ENCODE data around the gene GALNT10. TPM values are rescaled to one million over a fixed set of nuclear protein-coding genes. Genes with fewer than 3 reads are reported as not detected.

The GALNT10 gene
- total and polyA plus RNA-seq, 2 experiments from 2014 or later, result 3.2 to 12.9 TPM

- Histone ChIP-seq H3K79me2 (replicated peaks; ENCODE audit: insufficient read depth) (no peaks in the 10 kb centered on the region), H3K27ac (ENCODE audit: low read depth) (no peak overlapping the region), H3K36me3 (ENCODE audit: insufficient read depth) (no peaks in the 10 kb centered on the region), H3K9me2 (ENCODE audit: insufficient read depth) (no peaks in the 10 kb centered on the region), H4K20me1 (replicated peaks; ENCODE audit: insufficient read depth) (no peaks in the 10 kb centered on the region), H3K4me3 (no peak overlapping the region), H3K4me2 (no peak overlapping the region), H3K4me1 (ENCODE audit: insufficient read depth) (peaks cover 13% of the 10 kb centered on the region; the same call in 1 of the 2 replicates), H3K27me3 (ENCODE audit: insufficient read depth) (peaks cover 35% of the 10 kb centered on the region), H3F3A (replicated peaks; ENCODE audit: low read depth) (no peaks in the 10 kb centered on the region), H2AFZ (no peak overlapping the region)
- Mint-ChIP-seq H3K9me3 (no peaks in the 10 kb centered on the region), H3K4me3 (no peak overlapping the region), H3K27ac (no peak overlapping the region), H3K4me1 (peaks cover 14% of the 10 kb centered on the region), H3K27me3 (ENCODE audit: insufficient read depth, low read depth, poor library complexity) (peaks cover 21% of the 10 kb centered on the region), H3K36me3 (ENCODE audit: low read depth) (no peaks in the 10 kb centered on the region)
- TF ChIP-seq EZH2phosphoT487 (IDR thresholded peaks at IDR 0.05; ENCODE audit: unreplicated experiment) (no peak), CREB1 (CRISPR knock-in tag; IDR thresholded peaks at IDR 0.05; ENCODE audit: low read depth) (no peak), POLR2AphosphoS5 (IDR thresholded peaks at IDR 0.05; ENCODE audit: low read depth) (no peak), NANOG (IDR thresholded peaks at IDR 0.05; ENCODE audit: borderline replicate concordance) (no peak), CTCF (conservative IDR thresholded peaks at IDR 0.05; ENCODE audit: low read depth in 2 of 2) (no peak), EZH2 (IDR thresholded peaks at IDR 0.05; ENCODE audit: low read depth, unreplicated experiment) (no peak), ZNF114 (CRISPR knock-in tag; IDR thresholded peaks at IDR 0.05) (no peak), STAT1 (IDR thresholded peaks at IDR 0.05; ENCODE audit: unreplicated experiment) (no peak), ZNF331 (CRISPR knock-in tag; IDR thresholded peaks at IDR 0.05; ENCODE audit: low read depth) (no peak), JUNB (IDR thresholded peaks at IDR 0.05; ENCODE audit: unreplicated experiment) (no peak)
- TF ChIP-seq, protein P1, sequence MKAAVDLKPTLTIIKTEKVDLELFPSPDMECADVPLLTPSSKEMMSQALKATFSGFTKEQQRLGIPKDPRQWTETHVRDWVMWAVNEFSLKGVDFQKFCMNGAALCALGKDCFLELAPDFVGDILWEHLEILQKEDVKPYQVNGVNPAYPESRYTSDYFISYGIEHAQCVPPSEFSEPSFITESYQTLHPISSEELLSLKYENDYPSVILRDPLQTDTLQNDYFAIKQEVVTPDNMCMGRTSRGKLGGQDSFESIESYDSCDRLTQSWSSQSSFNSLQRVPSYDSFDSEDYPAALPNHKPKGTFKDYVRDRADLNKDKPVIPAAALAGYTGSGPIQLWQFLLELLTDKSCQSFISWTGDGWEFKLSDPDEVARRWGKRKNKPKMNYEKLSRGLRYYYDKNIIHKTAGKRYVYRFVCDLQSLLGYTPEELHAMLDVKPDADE (IDR thresholded peaks at IDR 0.05), result no peak
- TF ChIP-seq, protein P2, sequence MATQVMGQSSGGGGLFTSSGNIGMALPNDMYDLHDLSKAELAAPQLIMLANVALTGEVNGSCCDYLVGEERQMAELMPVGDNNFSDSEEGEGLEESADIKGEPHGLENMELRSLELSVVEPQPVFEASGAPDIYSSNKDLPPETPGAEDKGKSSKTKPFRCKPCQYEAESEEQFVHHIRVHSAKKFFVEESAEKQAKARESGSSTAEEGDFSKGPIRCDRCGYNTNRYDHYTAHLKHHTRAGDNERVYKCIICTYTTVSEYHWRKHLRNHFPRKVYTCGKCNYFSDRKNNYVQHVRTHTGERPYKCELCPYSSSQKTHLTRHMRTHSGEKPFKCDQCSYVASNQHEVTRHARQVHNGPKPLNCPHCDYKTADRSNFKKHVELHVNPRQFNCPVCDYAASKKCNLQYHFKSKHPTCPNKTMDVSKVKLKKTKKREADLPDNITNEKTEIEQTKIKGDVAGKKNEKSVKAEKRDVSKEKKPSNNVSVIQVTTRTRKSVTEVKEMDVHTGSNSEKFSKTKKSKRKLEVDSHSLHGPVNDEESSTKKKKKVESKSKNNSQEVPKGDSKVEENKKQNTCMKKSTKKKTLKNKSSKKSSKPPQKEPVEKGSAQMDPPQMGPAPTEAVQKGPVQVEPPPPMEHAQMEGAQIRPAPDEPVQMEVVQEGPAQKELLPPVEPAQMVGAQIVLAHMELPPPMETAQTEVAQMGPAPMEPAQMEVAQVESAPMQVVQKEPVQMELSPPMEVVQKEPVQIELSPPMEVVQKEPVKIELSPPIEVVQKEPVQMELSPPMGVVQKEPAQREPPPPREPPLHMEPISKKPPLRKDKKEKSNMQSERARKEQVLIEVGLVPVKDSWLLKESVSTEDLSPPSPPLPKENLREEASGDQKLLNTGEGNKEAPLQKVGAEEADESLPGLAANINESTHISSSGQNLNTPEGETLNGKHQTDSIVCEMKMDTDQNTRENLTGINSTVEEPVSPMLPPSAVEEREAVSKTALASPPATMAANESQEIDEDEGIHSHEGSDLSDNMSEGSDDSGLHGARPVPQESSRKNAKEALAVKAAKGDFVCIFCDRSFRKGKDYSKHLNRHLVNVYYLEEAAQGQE (IDR thresholded peaks at IDR 0.05; ENCODE audit: unreplicated experiment), result no peak
- no peak for ATAC-seq
- no peak for DNase-seq (ENCODE audit: low spot score)
Observed at GRCh38 chr5:154464438-154464837, 273.9 kb downstream of the GALNT10 start.

Data from GM23338 (cell line).